A549 (cell line): ENCODE data around the gene CHMP3.
"Not testable (repeated sequence)": the region's sequence is repeated elsewhere in the genome, so short reads cannot be mapped to it uniquely, and the experiment has no call there.

ENCODE experiments used
- CEBPB ChIP-seq, 2 experiments: fragments of >200 bp in 1 of 2; sonication (Bioruptor Twin) in 1 of 2; formaldehyde crosslinking in 1 of 2; IDR thresholded peaks; 2 replicates each; pipeline ENCODE4 v1.6.1; 2012 to 2016
- CTCF ChIP-seq: fragments of >200 bp; sonication (Bioruptor Twin); formaldehyde crosslinking; IDR thresholded peaks from 3 replicates; pipeline ENCODE4 v1.5.1; 2016
- JUNB ChIP-seq: fragments of >200 bp; sonication (Bioruptor Twin); formaldehyde crosslinking; IDR thresholded peaks from 2 replicates; pipeline ENCODE4 v1.6.1; 2016
- KDM1A ChIP-seq: fragments of 200-600 bp; sonication (generic); IDR thresholded peaks from 2 replicates; pipeline ENCODE4 v1.6.1; 2016; ENCODE audit warnings: low read depth, mild to moderate bottlenecking
- MAZ ChIP-seq: fragments of 150-350 bp; IDR thresholded peaks from 2 replicates; pipeline ENCODE4 v1.6.1; 2014; ENCODE audit warnings: antibody characterized with exemption, low read depth, low read length, borderline replicate concordance
- POLR2A ChIP-seq: IDR thresholded peaks from 2 replicates; pipeline ENCODE4 v1.6.1; 2012; ENCODE audit warnings: mild to moderate bottlenecking, low read length
- POLR2AphosphoS2 ChIP-seq: conservative IDR thresholded peaks from 2 replicates; pipeline ENCODE4 v1.6.1; 2012; ENCODE audit warnings: low read length, improper control_type of control experiment, inconsistent platforms
- RAD21 ChIP-seq, 2 experiments: fragments of >200 bp in 1 of 2; sonication (Bioruptor Twin) in 1 of 2; formaldehyde crosslinking in 1 of 2; IDR thresholded peaks in 1 of 2; conservative IDR thresholded peaks in 1 of 2; 2 replicates in 1 of 2; 3 replicates in 1 of 2; pipeline ENCODE4 v1.6.1; 2012 to 2018; ENCODE audit warnings: inconsistent platforms in 1 of 2
- RARB ChIP-seq: fragments of 250-450 bp; sonication (Bioruptor Pico); IDR thresholded peaks from 2 replicates; pipeline ENCODE4 v1.8.0; 2021; ENCODE audit warnings: mild to moderate bottlenecking, moderate library complexity
- ZC3H11A ChIP-seq: fragments of 450-650 bp; IDR thresholded peaks from 2 replicates; pipeline ENCODE4 v1.6.1; 2014; ENCODE audit warnings: antibody characterized with exemption, mild to moderate bottlenecking
- ZSCAN20 ChIP-seq: fragments of 250-450 bp; sonication (Bioruptor Pico); IDR thresholded peaks from 2 replicates; pipeline ENCODE4 v1.8.0; 2022; ENCODE audit warnings: mild to moderate bottlenecking, moderate library complexity

- not testable (repeated sequence) for TF ChIP-seq RARB (CRISPR knock-in tag); CEBPB (IDR thresholded peaks at IDR 0.05); POLR2A; ZC3H11A; CTCF; JUNB; ZSCAN20; MAZ; RAD21 (conservative IDR thresholded peaks at IDR 0.05 in 1 of 2, IDR thresholded peaks at IDR 0.05 in 1 of 2); KDM1A; POLR2AphosphoS2
Measured at GRCh38 chr2:86496391-86496790, 66.9 kb downstream of the CHMP3 start.
